Psoas muscle (tissue), 8 donors: ENCODE data around the gene RAD51B. TPM values are rescaled to one million over a fixed set of nuclear protein-coding genes. Genes with fewer than 3 reads are reported as not detected.

ENCODE experiments used
- ATAC-seq, 4 donors: fragments of 200-7000 bp; cut with Tn5 transposase; one replicate each; pipeline ENCODE4 v1.9.1; 2020; ENCODE audit warnings: moderate library complexity in 3 of 4, mild to moderate bottlenecking in 2 of 4
- DNase-seq, 2 donors: peaks; one replicate each; pipeline ENCODE4 v3.0.0-alpha.2; 2020
- H3K27ac ChIP-seq: fragments of 200-600 bp; one replicate; pipeline ENCODE4 v1.8.0; 2022
- H3K27me3 ChIP-seq, 3 donors: fragments of 200-600 bp in 1 of 3; one replicate each; pipeline versions ENCODE4 v1.6.1 to v1.8.0; 2013 to 2022; ENCODE audit warnings: low read length in 2 of 3, mild to moderate bottlenecking in 2 of 3, moderate library complexity in 1 of 3; ENCODE audit not compliant: insufficient read depth in 3 of 3
- H3K36me3 ChIP-seq, 2 donors: fragments of 200-600 bp in 1 of 2; one replicate each; pipeline versions ENCODE4 v1.6.1 to v1.8.0; 2013 to 2022; ENCODE audit warnings: low read depth in 1 of 2, mild to moderate bottlenecking in 1 of 2, moderate library complexity in 1 of 2; ENCODE audit not compliant: insufficient read depth in 1 of 2
- H3K4me1 ChIP-seq: fragments of 200-600 bp; one replicate; pipeline ENCODE4 v1.8.0; 2022
- H3K4me3 ChIP-seq: fragments of 200-600 bp; one replicate; pipeline ENCODE4 v1.8.0; 2022; ENCODE audit warnings: mild to moderate bottlenecking
- H3K9me3 ChIP-seq: fragments of 200-600 bp; one replicate; pipeline ENCODE4 v1.8.0; 2022
- CTCF ChIP-seq: fragments of 200-600 bp; IDR thresholded peaks from one replicate; pipeline ENCODE4 v1.8.0; 2022; ENCODE audit warnings: antibody characterized with exemption
- WGBS, 3 donors: extraction: QIAGEN DNeasy Blood & Tissue Kit; methylation state at CpG; one replicate each; pipeline versions ENCODE4 v1.1.6 to v1.1.7; 2013; 5-methylcytosine and 5-hydroxymethylcytosine counted together
- intact Hi-C, 2 donors: fragments of 100-400 bp; cut with DNase I; formaldehyde crosslinking; loops; one replicate each; pipeline versions ENCODE4 v1.11.0 to v1.14.2; 2022
- polyA plus RNA-seq, 3 donors: library from polyadenylated mRNA; stranded (reverse); fragments of 200-250 nt; gene quantifications; one replicate each; pipeline ENCODE4 v1.2.3, GENCODE V29; 2013
- total RNA-seq, 4 donors: library from RNA; stranded (reverse); fragmentation: NEBNext Ultra II Directional in 2 of 4; extraction: Animal tissue kit (Norgen Biotek cat#: 25700) in 2 of 4; gene quantifications; one replicate each; pipeline versions ENCODE4 v1.2.1 to v1.2.4, GENCODE V29; 2021 to 2023
- donor health status: healthy with polysubstance abuse.
- donor health status: DM: no; HTN: no; CAD: no; lungs with moderate emphysema.
- donor health status: Bipolar disorder and iron deficiency.
- donor health status: healthy.
- donor health status: DM: yes; HTN: yes; CAD: no.
- donor health status: DM: no; HTN: no; CAD: no.
- donor health status: DM: no; HTN: no; CAD: no.
- donor health status: DM: yes; HTN: yes; CAD: no.

The RAD51B gene
- total and polyA plus RNA-seq, 7 donors, result 0.60 to 7.2 (median 2.2) TPM

GRCh38 chr14:68623307-68623706 lies 803.7 kb downstream of the RAD51B start:
- WGBS, 3 donors, result 80 to 92% (median 84%) methylated on average over 3 of the region's 3 CpGs
- peaks cover 2% of the 10 kb centered on the region for H3K9me3 ChIP-seq
- H3K27ac ChIP-seq, result no peak overlapping the region
- peaks cover 36% of the 10 kb centered on the region for H3K4me1 ChIP-seq
- ATAC-seq, result no peak
- no peaks in the 10 kb centered on the region for H3K36me3 ChIP-seq
- H3K27me3 ChIP-seq, result no peaks in the 10 kb centered on the region
- H3K4me3 ChIP-seq, result no peak overlapping the region
- no peak for TF ChIP-seq CTCF
- no peak for DNase-seq
- intact Hi-C loops, result no loop called here

DNA sequence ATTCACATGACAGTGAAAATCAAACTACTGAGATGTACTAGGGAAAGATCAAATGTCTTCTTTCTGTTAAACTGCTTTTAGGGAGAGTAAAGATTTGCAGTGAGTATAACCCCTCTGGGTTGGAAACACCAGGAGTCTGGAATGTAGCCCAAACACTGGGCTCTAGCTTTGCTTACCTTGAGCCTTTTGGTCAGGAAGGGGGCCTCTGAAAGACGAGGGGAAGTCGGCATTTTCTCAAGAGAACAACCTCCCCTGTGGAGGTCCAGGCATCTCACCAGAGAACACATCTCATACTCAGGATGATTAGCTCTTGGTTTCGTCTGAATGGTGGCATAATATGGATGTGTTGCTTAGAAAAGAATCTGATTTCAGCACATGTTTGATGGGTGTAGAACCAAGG lies 804.2 kb downstream of the RAD51B start:
- no peak for TF ChIP-seq CTCF
- H3K27ac ChIP-seq, result no peak overlapping the region
- no peak for ATAC-seq
- H3K4me1 ChIP-seq, result peaks cover 36% of the 10 kb centered on the region
- H3K36me3 ChIP-seq, result no peaks in the 10 kb centered on the region
- DNase-seq, result no peak
- no peaks in the 10 kb centered on the region for H3K27me3 ChIP-seq
- intact Hi-C loops, result no loop called here
- H3K4me3 ChIP-seq, result no peak overlapping the region
- 85 to 93% (median 88%) methylated on average over 3 of the region's 3 CpGs for WGBS, 3 donors
- no peaks in the 10 kb centered on the region for H3K9me3 ChIP-seq

DNA sequence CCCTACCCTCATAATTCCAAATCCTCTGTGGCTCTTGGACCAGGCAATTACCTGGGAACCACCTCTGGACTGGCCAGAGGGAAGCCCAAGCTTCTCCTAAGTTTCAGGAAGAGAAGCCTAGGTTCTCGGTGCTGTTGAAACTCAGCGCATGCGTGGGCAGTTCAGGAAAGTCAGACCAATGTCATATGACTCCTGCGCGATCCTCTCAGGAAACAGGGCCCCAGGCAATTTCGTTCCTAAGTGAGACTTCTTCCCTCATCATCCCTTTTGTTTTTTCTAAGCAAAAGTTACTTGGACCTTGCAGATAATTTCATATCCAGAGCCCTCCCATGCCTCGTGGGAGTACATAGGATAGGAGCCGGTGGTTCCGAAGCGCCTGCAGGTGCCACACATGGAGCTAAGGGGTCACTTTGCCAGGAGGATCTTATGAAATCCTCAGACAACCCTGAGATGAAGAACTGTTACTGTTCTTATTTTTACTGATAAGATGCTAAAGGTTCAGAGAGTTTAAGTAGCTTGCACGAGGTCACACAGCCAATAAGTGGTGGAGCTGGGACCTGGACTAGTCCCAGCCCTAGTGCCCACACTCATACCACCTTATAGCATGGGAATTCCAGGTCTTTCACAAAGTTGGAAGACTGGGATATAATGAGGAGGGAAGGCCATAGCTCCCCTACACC lies 805.1 kb downstream of the RAD51B start:
- no peaks in the 10 kb centered on the region for H3K9me3 ChIP-seq
- intact Hi-C loops, result no loop called here
- no peaks in the 10 kb centered on the region for H3K36me3 ChIP-seq
- no peak overlapping the region for H3K4me3 ChIP-seq
- no peak for DNase-seq
- H3K27ac ChIP-seq, result no peak overlapping the region
- no peak for TF ChIP-seq CTCF
- H3K4me1 ChIP-seq, result peaks cover 30% of the 10 kb centered on the region
- no peaks in the 10 kb centered on the region for H3K27me3 ChIP-seq
- WGBS, 3 donors, result 91 to 97% (median 94%) methylated on average over 11 of the region's 11 CpGs
- no peak for ATAC-seq

- peak overlapping the region; percentile 61 for H3K27ac ChIP-seq
- WGBS, 3 donors, result 75 to 78% (median 77%) methylated on average over 7 of the region's 7 CpGs
- TF ChIP-seq CTCF, result no peak
- no peaks in the 10 kb centered on the region for H3K9me3 ChIP-seq
- H3K27me3 ChIP-seq, result no peaks in the 10 kb centered on the region
- DNase-seq (no peak), ATAC-seq (no peak)
- no peaks in the 10 kb centered on the region for H3K36me3 ChIP-seq
- no peak overlapping the region for H3K4me3 ChIP-seq
- H3K4me1 ChIP-seq, result peaks cover 22% of the 10 kb centered on the region
- intact Hi-C loops, result no loop called here
Observed at GRCh38 chr14:68625366-68626090, 805.9 kb downstream of the RAD51B start.
